HCT116 (cell line): Measurements from ENCODE around the gene GNLY.
"Not testable (repeated sequence)": the region's sequence is repeated elsewhere in the genome, so short reads cannot be mapped to it uniquely, and the experiment has no call there.

Experiments used
- CTCF ChIP-seq, 3 experiments: fragments of 200-600 bp in 1 of 3; sonication (generic) in 1 of 3; IDR thresholded peaks in 2 of 3; conservative IDR thresholded peaks in 1 of 3; 2 replicates each; pipeline ENCODE4 v1.5.1; 2012 to 2017; ENCODE audit warnings: low read depth in 2 of 3, low read length in 2 of 3, antibody characterized with exemption in 1 of 3, borderline replicate concordance in 1 of 3, control low read depth in 1 of 3, mild to moderate bottlenecking in 1 of 3, mixed read lengths in 1 of 3, mixed run types in 1 of 3, moderate library complexity in 1 of 3; ENCODE audit not compliant: insufficient read depth in 1 of 3
- EGR1 ChIP-seq: IDR thresholded peaks from 2 replicates; pipeline ENCODE4 v1.6.1; 2012; ENCODE audit warnings: low read depth
- EZH2 ChIP-seq: fragments of 200-600 bp; sonication (generic); IDR thresholded peaks from 2 replicates; pipeline ENCODE4 v1.6.1; 2017; ENCODE audit warnings: antibody characterized with exemption, mixed run types
- EZH2phosphoT487 ChIP-seq: fragments of 200-600 bp; IDR thresholded peaks from 2 replicates; pipeline ENCODE4 v1.6.1; 2018; ENCODE audit warnings: antibody characterized with exemption, borderline replicate concordance
- FOSL1 ChIP-seq: IDR thresholded peaks from 2 replicates; pipeline ENCODE4 v1.6.1; 2012; ENCODE audit warnings: low read depth
- POLR2A ChIP-seq: IDR thresholded peaks from 2 replicates; pipeline ENCODE4 v1.7.0; 2011; ENCODE audit warnings: borderline replicate concordance; ENCODE audit not compliant: insufficient read depth, insufficient read length; ENCODE audit errors: extremely low read depth
- RAD21 ChIP-seq: IDR thresholded peaks from 2 replicates; pipeline ENCODE4 v1.6.1; 2012; ENCODE audit warnings: low read depth, mild to moderate bottlenecking
- REST ChIP-seq: IDR thresholded peaks from 2 replicates; pipeline ENCODE4 v1.6.1; 2012; ENCODE audit warnings: low read depth
- SIN3A ChIP-seq: IDR thresholded peaks from 2 replicates; pipeline ENCODE4 v1.6.1; 2012; ENCODE audit warnings: low read depth
- YY1 ChIP-seq: IDR thresholded peaks from 2 replicates; pipeline ENCODE4 v1.6.1; 2011; ENCODE audit warnings: low read length, low read depth, moderate library complexity, mild to moderate bottlenecking; ENCODE audit not compliant: insufficient replicate concordance; ENCODE audit errors: extremely low read depth
- TF ChIP-seq, protein P1 (sequence below): IDR thresholded peaks from 2 replicates; pipeline ENCODE4 v1.6.1; 2011; ENCODE audit warnings: mild to moderate bottlenecking, low read length, moderate library complexity; ENCODE audit not compliant: insufficient replicate concordance; ENCODE audit errors: extremely low read depth

GRCh38 chr2:85670416-85670815 lies 23.7 kb upstream of the GNLY start:
- not testable (repeated sequence) for TF ChIP-seq POLR2A; EZH2; FOSL1; CTCF (IDR thresholded peaks at IDR 0.05 in 2 of 3, conservative IDR thresholded peaks at IDR 0.05 in 1 of 3; ENCODE audit: borderline replicate concordance in 1 of 3, insufficient read depth in 1 of 3, low read depth in 2 of 3, low read length in 2 of 3); YY1; RAD21; REST; SIN3A; EZH2phosphoT487; EGR1
- TF ChIP-seq, protein P1, sequence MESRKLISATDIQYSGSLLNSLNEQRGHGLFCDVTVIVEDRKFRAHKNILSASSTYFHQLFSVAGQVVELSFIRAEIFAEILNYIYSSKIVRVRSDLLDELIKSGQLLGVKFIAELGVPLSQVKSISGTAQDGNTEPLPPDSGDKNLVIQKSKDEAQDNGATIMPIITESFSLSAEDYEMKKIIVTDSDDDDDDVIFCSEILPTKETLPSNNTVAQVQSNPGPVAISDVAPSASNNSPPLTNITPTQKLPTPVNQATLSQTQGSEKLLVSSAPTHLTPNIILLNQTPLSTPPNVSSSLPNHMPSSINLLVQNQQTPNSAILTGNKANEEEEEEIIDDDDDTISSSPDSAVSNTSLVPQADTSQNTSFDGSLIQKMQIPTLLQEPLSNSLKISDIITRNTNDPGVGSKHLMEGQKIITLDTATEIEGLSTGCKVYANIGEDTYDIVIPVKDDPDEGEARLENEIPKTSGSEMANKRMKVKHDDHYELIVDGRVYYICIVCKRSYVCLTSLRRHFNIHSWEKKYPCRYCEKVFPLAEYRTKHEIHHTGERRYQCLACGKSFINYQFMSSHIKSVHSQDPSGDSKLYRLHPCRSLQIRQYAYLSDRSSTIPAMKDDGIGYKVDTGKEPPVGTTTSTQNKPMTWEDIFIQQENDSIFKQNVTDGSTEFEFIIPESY: not testable (repeated sequence)
